ENCODE data around the gene LGMN.

- TF ChIP-seq CTCF (IDR thresholded peaks at IDR 0.05): no peak
- TF ChIP-seq POLR2A (IDR thresholded peaks at IDR 0.05): no peak
Measured at GRCh38 chr14:92693998-92694795, 54.2 kb downstream of the LGMN start.
